Gastroesophageal sphincter (tissue), 3 donors: ENCODE measurements around the gene SFSWAP.

ENCODE experiments used
- POLR2A ChIP-seq, 2 donors: fragments of 450-650 bp; IDR thresholded peaks; one replicate each; pipeline ENCODE4 v1.6.1; 2017; ENCODE audit warnings: antibody characterized with exemption in 2 of 2, mild to moderate bottlenecking in 2 of 2, moderate library complexity in 1 of 2
- TF ChIP-seq, protein P1 (sequence below), 4 experiments: fragments of 200-600 bp in 2 of 4; fragments of 450-650 bp in 2 of 4; sonication (generic) in 1 of 4; IDR thresholded peaks; one replicate each; pipeline ENCODE4 v1.5.1; 2017 to 2019; ENCODE audit warnings: antibody characterized with exemption in 4 of 4, mild to moderate bottlenecking in 2 of 4, moderate library complexity in 2 of 4

DNA sequence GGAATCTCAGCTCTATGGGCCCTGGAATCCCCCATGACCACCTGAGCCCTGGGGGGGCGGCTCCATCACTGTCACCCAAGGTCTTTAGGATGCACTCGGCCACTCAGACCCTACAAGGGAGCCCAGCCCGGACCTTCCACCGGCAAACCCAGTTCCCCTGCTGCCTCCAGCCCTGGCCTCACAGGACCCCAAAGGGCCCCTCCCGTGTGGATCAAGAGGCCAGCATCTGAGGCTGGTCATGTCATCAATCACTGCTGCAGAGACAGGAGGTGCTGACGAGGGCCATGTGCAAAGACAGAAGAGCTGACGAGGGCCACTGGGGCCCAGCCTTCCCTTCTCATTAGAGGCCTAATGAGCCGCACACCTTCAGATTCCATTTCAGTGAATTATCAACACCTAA is 39.0 kb upstream of the SFSWAP start:
- TF ChIP-seq POLR2A (IDR thresholded peaks at IDR 0.05) = no peak
- TF ChIP-seq, protein P1, sequence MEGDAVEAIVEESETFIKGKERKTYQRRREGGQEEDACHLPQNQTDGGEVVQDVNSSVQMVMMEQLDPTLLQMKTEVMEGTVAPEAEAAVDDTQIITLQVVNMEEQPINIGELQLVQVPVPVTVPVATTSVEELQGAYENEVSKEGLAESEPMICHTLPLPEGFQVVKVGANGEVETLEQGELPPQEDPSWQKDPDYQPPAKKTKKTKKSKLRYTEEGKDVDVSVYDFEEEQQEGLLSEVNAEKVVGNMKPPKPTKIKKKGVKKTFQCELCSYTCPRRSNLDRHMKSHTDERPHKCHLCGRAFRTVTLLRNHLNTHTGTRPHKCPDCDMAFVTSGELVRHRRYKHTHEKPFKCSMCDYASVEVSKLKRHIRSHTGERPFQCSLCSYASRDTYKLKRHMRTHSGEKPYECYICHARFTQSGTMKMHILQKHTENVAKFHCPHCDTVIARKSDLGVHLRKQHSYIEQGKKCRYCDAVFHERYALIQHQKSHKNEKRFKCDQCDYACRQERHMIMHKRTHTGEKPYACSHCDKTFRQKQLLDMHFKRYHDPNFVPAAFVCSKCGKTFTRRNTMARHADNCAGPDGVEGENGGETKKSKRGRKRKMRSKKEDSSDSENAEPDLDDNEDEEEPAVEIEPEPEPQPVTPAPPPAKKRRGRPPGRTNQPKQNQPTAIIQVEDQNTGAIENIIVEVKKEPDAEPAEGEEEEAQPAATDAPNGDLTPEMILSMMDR (IDR thresholded peaks at IDR 0.05) = no peak
